GM21515 (cell line): Measurements from ENCODE around the gene DBNDD1.

Experiments used
- ATAC-seq: cut with Tn5 transposase; IDR thresholded peaks from one replicate; pipeline ENCODE4 v1.9.1; 2021; ENCODE audit not compliant: unreplicated experiment

The DBNDD1 gene

GRCh38 chr16:90037276-90037675, 18.0 kb upstream of the DBNDD1 start:
- no peak for ATAC-seq

GRCh38 chr16:90035902-90036301, 16.6 kb upstream of the DBNDD1 start:
- ATAC-seq = no peak

- no peak for ATAC-seq
Observed at GRCh38 chr16:90034504-90034903, 15.2 kb upstream of the DBNDD1 start.

DNA sequence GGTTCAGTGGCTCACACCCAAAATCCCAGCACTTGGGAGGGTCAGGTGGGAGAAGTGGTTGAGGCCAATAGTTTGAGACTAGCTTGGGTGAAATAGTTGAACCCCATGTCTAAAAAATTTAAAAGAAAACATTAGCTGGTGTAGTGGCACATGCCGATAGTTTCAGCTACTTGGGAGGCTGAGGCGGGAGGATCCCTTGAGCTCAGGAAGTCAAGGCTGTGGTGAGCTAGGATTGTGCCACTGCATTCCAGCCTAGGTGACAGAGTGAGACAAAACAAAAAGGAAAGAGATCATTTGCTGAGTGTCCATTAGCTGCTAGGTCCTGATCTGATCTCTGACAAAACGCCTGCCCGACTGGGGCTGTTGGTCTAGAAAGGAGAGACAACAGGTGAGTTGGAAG, 14.1 kb upstream of the DBNDD1 start:
- no peak for ATAC-seq

- ATAC-seq = no peak
Observed at GRCh38 chr16:90032674-90033331, 13.5 kb upstream of the DBNDD1 start.

DNA sequence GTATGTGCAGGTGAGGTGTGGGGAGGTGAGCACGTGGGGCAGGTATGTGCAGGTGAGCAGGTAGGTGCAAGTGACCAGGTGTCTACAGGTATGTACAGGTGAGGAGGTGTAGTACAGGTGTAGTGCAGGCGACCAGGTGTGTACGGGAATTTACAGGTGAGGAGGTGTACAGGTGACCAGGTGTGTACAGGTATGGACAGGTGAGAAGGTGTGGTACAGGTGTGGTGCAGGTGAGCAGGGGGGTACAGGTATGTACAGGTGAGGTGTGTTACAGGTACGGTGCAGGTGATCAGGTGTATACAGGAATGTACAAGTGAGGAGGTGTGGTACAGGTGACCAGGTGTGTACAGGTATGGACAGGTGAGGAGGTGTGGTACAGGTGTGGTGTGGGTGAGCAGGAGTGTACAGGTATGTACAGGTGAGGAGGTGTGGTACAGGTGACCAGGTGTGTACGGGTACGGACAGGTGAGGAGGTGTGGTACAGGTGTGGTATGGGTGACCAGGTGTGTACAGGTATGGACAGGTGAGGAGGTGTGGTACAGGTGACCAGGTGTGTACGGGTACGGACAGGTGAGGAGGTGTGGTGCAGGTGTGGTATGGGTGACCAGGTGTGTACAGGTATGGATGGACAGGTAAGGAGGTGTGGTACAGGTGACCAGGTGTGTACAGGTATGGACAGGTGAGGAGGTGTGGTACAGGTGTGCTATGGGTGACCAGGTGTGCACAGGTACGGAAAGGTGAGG, 12.8 kb upstream of the DBNDD1 start:
- ATAC-seq = no peak

DNA sequence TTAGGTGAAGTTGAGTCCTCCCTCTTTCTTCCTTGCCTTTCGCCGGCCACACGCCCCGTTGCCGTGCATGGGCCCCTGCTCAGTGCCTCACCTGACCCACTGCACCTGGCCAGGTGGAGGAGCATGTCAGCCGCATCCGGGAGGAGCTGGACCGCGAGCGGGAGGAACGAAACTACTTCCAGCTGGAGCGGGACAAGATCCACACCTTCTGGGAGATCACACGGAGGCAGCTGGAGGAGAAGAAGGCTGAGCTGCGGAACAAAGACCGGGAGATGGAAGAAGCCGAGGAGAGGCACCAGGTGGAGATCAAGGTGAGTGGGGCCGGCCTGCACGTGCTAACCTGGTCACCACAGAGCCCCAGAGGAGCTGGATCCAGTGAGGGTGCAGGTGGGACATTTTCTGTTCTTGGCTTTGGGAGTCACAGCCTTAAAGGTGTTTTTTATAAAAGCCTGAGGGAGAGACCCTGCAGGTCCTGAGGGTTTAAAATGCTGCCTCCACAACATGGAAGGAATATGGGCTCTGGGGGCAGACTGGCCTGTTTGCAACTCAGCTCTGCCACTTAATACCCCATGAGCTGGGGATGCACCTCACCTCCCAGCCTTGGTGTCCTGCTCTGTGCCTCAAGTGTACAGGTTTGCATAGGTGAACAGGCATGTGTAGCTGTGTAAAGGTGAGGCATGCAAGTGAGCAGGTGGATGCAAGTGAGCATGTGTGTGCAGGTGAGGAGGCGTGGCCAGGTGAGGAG, 12.1 kb upstream of the DBNDD1 start:
- no peak for ATAC-seq

GRCh38 chr16:90028985-90029384, 9.7 kb upstream of the DBNDD1 start:
- ATAC-seq = no peak

DNA sequence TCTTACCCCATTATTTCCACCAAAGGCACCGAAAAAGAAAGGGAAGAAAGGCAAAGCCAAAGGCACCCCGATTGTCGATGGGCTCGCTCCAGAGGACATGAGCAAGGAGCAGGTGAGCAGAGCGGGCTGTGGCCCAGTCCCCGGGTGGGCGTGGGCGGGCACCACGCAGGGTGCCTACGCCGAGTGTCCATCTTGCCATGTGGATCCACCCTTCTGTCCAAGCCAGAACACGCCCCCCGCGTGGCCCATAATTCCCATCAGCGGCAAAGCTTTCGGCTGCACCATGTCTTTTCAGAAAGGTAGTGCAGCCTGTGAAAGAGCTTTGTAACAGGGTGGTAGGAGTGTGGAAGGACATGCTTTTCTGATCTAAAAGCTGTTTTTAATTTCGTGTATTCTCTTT, 8.4 kb upstream of the DBNDD1 start:
- ATAC-seq = no peak

DNA sequence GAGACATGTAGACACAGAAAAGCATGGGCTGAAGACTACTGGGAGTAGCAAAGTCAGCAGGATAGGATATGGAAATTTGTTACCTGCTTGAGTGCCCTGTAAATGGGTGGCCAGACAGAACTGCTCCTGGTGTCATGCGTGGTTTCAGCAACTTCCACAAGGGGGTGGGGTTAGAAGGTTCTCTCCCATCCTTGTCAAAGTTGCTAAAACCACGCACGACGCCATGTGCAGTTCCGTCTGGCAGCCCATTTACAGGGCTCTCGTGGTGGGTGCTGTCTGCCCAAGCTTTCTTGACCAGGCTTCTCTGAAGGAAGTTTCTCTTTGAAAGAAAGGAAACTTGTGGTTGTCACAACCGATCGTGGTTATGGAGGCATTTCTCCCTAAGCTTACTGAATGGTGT, 6.9 kb upstream of the DBNDD1 start:
- no peak for ATAC-seq

GRCh38 chr16:90023078-90023447, 3.8 kb upstream of the DBNDD1 start:
- no peak for ATAC-seq

DNA sequence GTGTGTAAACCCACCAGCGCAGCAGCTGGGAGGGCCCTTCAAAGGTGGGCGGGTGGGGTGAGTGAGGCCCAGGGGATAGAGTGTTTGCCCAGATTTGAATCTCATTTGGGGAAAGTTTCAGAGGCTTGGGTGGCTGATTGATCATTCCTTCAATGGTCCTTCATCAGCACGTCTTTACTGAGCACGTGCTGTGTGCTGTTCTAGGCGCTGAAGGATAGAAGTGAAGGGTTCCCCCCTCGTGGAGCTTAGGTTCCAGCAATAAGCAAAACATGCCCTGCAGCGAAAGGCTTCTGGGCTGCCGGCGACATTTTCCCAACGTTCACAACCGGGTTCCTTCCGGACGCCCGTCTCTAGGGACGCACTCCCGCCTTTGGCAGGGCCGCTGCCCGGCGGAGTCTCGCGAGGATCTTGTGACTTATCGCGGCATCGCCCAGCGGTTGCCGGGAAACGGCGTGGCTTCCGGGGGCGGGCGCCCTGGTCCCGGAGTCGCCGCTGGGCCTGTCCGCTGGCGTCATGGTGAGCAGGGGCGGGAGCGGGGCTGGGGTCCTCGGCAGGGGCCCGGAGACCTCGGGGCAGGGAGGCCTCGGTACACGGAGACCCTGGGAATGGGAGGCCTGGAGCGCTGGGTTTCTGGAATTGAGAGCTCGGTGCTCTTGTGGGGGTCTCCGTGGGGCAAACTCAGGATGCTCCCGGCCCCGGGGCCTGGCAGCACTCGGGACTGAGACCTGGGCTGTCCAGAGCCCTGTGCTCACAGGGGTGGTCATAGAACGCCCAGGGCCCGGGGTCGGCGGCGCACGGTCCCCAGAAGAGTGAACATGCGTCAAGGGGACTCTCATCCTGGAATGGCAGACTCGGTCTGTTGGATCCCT, 3.2 kb upstream of the DBNDD1 start:
- ATAC-seq = no peak

GRCh38 chr16:90020838-90021382, 1.7 kb upstream of the DBNDD1 start:
- ATAC-seq = no peak

- ATAC-seq = no peak
Observed at GRCh38 chr16:90020260-90020837, 1.1 kb upstream of the DBNDD1 start.

DNA sequence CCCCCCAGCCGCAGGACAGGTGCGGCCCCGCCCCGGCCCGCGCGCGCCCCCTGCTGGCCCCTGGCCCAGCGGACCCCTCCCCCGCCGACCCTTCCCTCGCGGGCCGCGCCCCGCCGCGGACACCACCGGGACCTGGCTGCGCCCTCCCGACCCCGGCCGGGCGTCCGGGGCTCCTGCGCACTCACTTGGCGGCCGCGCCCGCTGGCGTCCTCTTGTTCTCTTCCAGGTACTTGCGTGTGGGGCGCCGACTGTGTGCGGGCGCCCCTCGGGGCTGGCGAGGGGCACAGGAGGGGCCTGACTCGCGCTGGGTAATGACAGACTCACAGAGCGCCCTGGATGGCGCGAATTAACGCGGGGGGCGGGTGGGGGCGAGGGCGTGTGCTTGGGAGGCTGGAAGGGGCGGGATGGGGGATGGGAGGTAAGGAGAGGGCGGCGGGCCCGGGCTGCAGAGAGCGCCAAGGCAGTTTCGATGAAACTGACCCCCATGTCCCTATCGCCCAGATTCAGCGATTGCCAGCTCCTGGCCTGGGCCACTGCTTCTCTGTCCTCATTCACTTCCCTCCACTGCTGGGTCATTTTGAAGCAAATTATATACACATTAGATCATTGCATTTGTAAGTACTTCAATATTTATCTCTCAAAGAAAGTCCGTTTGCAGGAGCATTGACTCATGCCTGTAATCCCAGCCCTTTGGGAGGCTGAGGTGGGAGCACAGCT, 445 bp upstream of the DBNDD1 start:
- ATAC-seq = no peak

DNA sequence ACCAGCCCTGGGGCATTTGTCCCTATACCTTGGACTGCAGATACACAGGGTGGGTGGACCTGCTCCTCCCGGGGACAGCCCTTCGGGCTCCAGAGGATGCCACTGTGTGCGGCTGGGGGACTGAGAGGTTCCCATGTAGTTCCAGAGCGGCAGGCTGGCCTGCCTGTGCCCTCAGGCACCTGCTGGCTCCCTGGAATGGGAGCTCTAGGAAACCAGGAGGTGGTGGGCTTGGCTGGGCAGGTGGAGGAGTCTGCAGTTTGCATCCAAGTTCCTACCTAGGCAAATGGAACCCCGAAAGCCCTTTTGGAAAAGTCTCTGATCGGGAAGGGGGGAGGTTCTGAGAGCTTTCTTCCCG, 982 bp downstream of the DBNDD1 start:
- no peak for ATAC-seq

- ATAC-seq = no peak
Observed at GRCh38 chr16:90016339-90016950, 2.8 kb downstream of the DBNDD1 start.

DNA sequence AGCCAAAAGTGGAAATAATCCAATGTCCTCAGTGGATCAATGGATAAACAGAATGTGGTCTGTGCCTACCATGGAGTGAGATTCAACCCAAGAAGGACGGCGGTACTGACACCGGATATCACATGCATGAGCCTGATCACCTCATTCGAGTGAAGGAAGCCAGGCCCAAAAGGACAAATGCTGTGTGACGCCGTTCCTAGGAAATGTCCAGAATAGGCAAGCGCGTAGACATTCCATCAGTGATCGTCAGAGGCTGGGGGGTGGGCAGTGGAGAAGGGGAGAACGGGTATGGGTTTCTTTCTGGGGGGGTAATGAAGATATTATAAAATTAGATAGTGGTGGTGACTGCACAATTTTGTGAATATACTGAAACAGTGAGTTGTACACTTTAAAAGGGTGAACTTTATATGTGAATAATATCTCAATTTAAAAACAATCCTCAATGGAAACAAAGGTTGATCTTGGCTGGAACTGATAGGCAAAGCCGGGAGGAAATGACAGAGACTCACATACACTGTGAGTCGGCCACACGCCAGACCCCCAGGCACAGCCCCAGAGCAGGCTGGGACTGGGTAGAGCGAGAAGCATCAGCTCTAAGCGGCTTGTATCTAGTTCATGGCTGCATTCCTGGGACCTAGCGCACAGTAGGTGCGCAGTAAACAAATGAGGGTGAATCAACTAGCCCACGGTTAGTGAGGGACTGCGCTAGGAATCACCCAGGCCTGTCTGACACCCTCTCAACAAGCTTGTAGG, 3.5 kb downstream of the DBNDD1 start:
- ATAC-seq = no peak
